ENCODE results near the gene PPIA.

GRCh38 chr7:44789990-44790389, 6.5 kb upstream of the PPIA start:
- no peak for TF ChIP-seq CTCF (conservative IDR thresholded peaks at IDR 0.05)
- TF ChIP-seq EZH2 (IDR thresholded peaks at IDR 0.05; ENCODE audit: low read depth), result no peak

Data from PC-9 (cell line).